ENCODE results near the gene PGC. TPM values are rescaled to one million over a fixed set of nuclear protein-coding genes. Genes with fewer than 3 reads are reported as not detected.

Gene PGC
- polyA plus RNA-seq, 1 of the 3 experiments (the other 2 are of a cell fraction): not detected

DNA sequence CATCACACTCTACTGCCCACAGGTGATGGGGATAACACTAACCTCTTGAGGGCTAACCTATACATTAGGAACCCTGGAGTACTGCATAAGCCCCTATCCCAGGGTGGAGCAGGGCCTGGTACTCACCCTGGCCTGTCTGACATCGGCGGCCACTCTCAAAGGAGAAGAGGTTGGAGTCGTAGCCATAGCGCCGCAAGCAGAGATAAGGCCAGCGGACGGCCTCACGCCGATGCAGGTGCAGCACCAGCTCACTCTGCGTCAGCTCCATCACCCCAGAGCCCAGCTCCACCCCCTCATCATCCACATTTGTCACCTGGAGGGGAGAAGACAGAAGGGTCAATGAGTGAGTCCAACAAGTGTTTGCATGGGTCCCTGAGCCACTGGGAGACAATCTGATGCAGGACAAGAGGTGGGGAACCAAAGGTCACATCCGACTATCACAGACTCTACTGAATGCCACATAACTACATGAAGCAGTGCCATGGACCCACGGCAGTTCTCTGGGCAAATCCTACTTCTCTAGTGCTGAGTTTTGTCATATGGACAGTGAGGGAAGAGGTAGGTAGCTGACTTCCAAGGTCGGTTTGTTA is 28.2 kb upstream of the PGC start:
- Histone ChIP-seq H3K9ac (no peak overlapping the region), H3K9me3 (no peaks in the 10 kb centered on the region), H3K4me3 (ENCODE audit: low read depth in 2 of 2, low read length in 1 of 2) (no peak overlapping the region), H3K36me3 (replicated peaks in 1 of 2; ENCODE audit: control insufficient read depth in 1 of 2, insufficient read depth in 2 of 2, low read length in 1 of 2) (peaks cover 18 to 40% of the 10 kb centered on the region in 2 experiments), H4K20me1 (ENCODE audit: insufficient read depth) (no peaks in the 10 kb centered on the region), H3K4me2 (no peak overlapping the region), H3K27me3 (ENCODE audit: insufficient read depth) (no peaks in the 10 kb centered on the region), H3K79me2 (ENCODE audit: insufficient read depth) (peaks cover 13% of the 10 kb centered on the region), H3K27ac (ENCODE audit: low read depth in 2 of 2, low read length in 1 of 2) (no peak overlapping the region), H3F3A (replicated peaks; ENCODE audit: insufficient read depth) (no peaks in the 10 kb centered on the region), H2AFZ (ENCODE audit: low read depth) (no peak overlapping the region), H3K4me1 (ENCODE audit: control insufficient read depth in 1 of 2, insufficient read depth in 2 of 2, low read depth in 1 of 2, low read length in 1 of 2) (peaks cover 5 to 9% of the 10 kb centered on the region in 2 experiments; a peak in 2 of 4 replicates), H3K9me2 (no peaks in the 10 kb centered on the region)
- POLR2A ChIA-PET: no interaction called here
- WGBS (ENCODE audit: low lambda C conversion rate): 92% methylated on average over 13 of the region's 13 CpGs
- CTCF ChIA-PET: interaction anchor here (0.5 to 2.9 kb wide), 12 partner anchors 11 to 407 kb away, joined by 3 to 28 read pairs (median 4); partner anchors contain the start of genes TFEB and TOMM6
- DNase-seq: no peak
- TF ChIP-seq, protein P1, sequence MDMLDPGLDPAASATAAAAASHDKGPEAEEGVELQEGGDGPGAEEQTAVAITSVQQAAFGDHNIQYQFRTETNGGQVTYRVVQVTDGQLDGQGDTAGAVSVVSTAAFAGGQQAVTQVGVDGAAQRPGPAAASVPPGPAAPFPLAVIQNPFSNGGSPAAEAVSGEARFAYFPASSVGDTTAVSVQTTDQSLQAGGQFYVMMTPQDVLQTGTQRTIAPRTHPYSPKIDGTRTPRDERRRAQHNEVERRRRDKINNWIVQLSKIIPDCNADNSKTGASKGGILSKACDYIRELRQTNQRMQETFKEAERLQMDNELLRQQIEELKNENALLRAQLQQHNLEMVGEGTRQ (IDR thresholded peaks at IDR 0.05; ENCODE audit: borderline replicate concordance, low read depth, low read length): no peak
- TF ChIP-seq RCOR1 (IDR thresholded peaks at IDR 0.05; ENCODE audit: low read length) (no peak), SIN3A (IDR thresholded peaks at IDR 0.05; ENCODE audit: borderline replicate concordance, low read depth, low read length) (no peak), TEAD4 (IDR thresholded peaks at IDR 0.05; ENCODE audit: borderline replicate concordance, insufficient read depth) (no peak), YY1 (IDR thresholded peaks at IDR 0.05; ENCODE audit: low read depth) (no peak), GATA2 (CRISPR knock-in tag; IDR thresholded peaks at IDR 0.05) (no peak), RXRA (IDR thresholded peaks at IDR 0.05; ENCODE audit: borderline replicate concordance, low read depth) (no peak), MXI1 (IDR thresholded peaks at IDR 0.05; ENCODE audit: low read depth, low read length) (no peak), GABPA (IDR thresholded peaks at IDR 0.05; ENCODE audit: low read depth) (no peak)
- TF ChIP-seq, protein P2, sequence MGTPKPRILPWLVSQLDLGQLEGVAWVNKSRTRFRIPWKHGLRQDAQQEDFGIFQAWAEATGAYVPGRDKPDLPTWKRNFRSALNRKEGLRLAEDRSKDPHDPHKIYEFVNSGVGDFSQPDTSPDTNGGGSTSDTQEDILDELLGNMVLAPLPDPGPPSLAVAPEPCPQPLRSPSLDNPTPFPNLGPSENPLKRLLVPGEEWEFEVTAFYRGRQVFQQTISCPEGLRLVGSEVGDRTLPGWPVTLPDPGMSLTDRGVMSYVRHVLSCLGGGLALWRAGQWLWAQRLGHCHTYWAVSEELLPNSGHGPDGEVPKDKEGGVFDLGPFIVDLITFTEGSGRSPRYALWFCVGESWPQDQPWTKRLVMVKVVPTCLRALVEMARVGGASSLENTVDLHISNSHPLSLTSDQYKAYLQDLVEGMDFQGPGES (IDR thresholded peaks at IDR 0.05; ENCODE audit: low read depth, low read length): no peak
- TF ChIP-seq, protein P3, sequence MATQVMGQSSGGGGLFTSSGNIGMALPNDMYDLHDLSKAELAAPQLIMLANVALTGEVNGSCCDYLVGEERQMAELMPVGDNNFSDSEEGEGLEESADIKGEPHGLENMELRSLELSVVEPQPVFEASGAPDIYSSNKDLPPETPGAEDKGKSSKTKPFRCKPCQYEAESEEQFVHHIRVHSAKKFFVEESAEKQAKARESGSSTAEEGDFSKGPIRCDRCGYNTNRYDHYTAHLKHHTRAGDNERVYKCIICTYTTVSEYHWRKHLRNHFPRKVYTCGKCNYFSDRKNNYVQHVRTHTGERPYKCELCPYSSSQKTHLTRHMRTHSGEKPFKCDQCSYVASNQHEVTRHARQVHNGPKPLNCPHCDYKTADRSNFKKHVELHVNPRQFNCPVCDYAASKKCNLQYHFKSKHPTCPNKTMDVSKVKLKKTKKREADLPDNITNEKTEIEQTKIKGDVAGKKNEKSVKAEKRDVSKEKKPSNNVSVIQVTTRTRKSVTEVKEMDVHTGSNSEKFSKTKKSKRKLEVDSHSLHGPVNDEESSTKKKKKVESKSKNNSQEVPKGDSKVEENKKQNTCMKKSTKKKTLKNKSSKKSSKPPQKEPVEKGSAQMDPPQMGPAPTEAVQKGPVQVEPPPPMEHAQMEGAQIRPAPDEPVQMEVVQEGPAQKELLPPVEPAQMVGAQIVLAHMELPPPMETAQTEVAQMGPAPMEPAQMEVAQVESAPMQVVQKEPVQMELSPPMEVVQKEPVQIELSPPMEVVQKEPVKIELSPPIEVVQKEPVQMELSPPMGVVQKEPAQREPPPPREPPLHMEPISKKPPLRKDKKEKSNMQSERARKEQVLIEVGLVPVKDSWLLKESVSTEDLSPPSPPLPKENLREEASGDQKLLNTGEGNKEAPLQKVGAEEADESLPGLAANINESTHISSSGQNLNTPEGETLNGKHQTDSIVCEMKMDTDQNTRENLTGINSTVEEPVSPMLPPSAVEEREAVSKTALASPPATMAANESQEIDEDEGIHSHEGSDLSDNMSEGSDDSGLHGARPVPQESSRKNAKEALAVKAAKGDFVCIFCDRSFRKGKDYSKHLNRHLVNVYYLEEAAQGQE (IDR thresholded peaks at IDR 0.05; ENCODE audit: low read depth, low read length): no peak
